MM.1S (cell line): ENCODE measurements around the gene KRT34.

Experiments
- DNase-seq: peaks from one replicate; pipeline ENCODE4 v3.0.0-alpha.2; 2015
- H2AFZ ChIP-seq: fragments of 300-600 bp; sonication (generic); 2 replicates; pipeline ENCODE4 v1.6.0; 2016; ENCODE audit warnings: antibody characterized with exemption, low read length
- H3F3A ChIP-seq: fragments of 300-600 bp; sonication (generic); 2 replicates; pipeline ENCODE4 v1.6.1; 2016; ENCODE audit warnings: mild to moderate bottlenecking, antibody characterized with exemption, low read length, moderate library complexity, mixed read lengths; ENCODE audit not compliant: insufficient read depth
- H3K27ac ChIP-seq: fragments of 300-600 bp; sonication (generic); 2 replicates; pipeline ENCODE4 v1.5.1; 2016; ENCODE audit warnings: mild to moderate bottlenecking, low read length
- H3K27me3 ChIP-seq: fragments of 300-600 bp; sonication (generic); replicated peaks from 2 replicates; pipeline ENCODE4 v1.6.0; 2016; ENCODE audit warnings: low read length; ENCODE audit not compliant: insufficient read depth
- H3K36me3 ChIP-seq: fragments of 300-600 bp; sonication (generic); replicated peaks from 2 replicates; pipeline ENCODE4 v1.6.1; 2016; ENCODE audit warnings: mild to moderate bottlenecking, low read length, mixed read lengths; ENCODE audit not compliant: insufficient read depth
- H3K4me1 ChIP-seq: fragments of 300-600 bp; sonication (generic); 2 replicates; pipeline ENCODE4 v1.6.1; 2016; ENCODE audit warnings: low read length, mixed read lengths
- H3K4me2 ChIP-seq: fragments of 300-600 bp; sonication (generic); 2 replicates; pipeline ENCODE4 v1.6.0; 2016; ENCODE audit warnings: low read depth, low read length
- H3K4me3 ChIP-seq: fragments of 300-600 bp; sonication (generic); 2 replicates; pipeline ENCODE4 v1.5.1; 2016; ENCODE audit warnings: low read length, mixed read lengths
- H3K79me2 ChIP-seq: fragments of 300-600 bp; sonication (generic); 2 replicates; pipeline ENCODE4 v1.6.1; 2016; ENCODE audit warnings: mixed run types, low read length, mixed read lengths
- H3K9ac ChIP-seq: fragments of 300-600 bp; sonication (generic); 2 replicates; pipeline ENCODE4 v1.6.1; 2016; ENCODE audit warnings: low read length, mixed read lengths
- H3K9me2 ChIP-seq: fragments of 300-600 bp; sonication (generic); replicated peaks from 2 replicates; pipeline ENCODE4 v1.6.1; 2016; ENCODE audit warnings: mild to moderate bottlenecking, low read length, mixed read lengths; ENCODE audit not compliant: insufficient read depth
- H3K9me3 ChIP-seq: fragments of 300-600 bp; sonication (generic); replicated peaks from 2 replicates; pipeline ENCODE4 v1.6.1; 2016; ENCODE audit warnings: mild to moderate bottlenecking, low read length, mixed read lengths; ENCODE audit not compliant: insufficient read depth
- H4K20me1 ChIP-seq: fragments of 300-600 bp; sonication (generic); 2 replicates; pipeline ENCODE4 v1.6.1; 2016; ENCODE audit warnings: mild to moderate bottlenecking, low read length, moderate library complexity, mixed read lengths; ENCODE audit not compliant: insufficient read depth
- EZH2 ChIP-seq: fragments of 300-600 bp; sonication (generic); optimal IDR thresholded peaks from 2 replicates; pipeline ENCODE3; 2017; ENCODE audit warnings: low read depth, mild to moderate bottlenecking, antibody characterized with exemption, low read length, mixed read lengths
- EZH2phosphoT487 ChIP-seq: fragments of 300-600 bp; sonication (generic); IDR thresholded peaks from 2 replicates; pipeline ENCODE4 v1.6.1; 2018; ENCODE audit warnings: antibody characterized with exemption, low read length
- TF ChIP-seq, protein P1 (sequence below): fragments of 300-600 bp; sonication (generic); IDR thresholded peaks from 2 replicates; pipeline ENCODE4 v1.5.1; 2016; ENCODE audit warnings: antibody characterized with exemption, low read length, mixed read lengths

KRT34 gene

GRCh38 chr17:41421617-41422016, 39.5 kb upstream of the KRT34 start:
- Histone ChIP-seq H3F3A (no peaks in the 10 kb centered on the region), H3K9me3 (no peaks in the 10 kb centered on the region), H3K4me1 (no peaks in the 10 kb centered on the region), H3K9ac (no peak overlapping the region), H3K4me2 (no peak overlapping the region), H2AFZ (no peak overlapping the region), H3K9me2 (no peaks in the 10 kb centered on the region), H4K20me1 (no peaks in the 10 kb centered on the region), H3K4me3 (no peak overlapping the region), H3K79me2 (no peaks in the 10 kb centered on the region), H3K27me3 (no peaks in the 10 kb centered on the region), H3K27ac (no peak overlapping the region), H3K36me3 (no peaks in the 10 kb centered on the region)
- no peak for DNase-seq
- TF ChIP-seq EZH2 (no peak), EZH2phosphoT487 (no peak)
- TF ChIP-seq, protein P1, sequence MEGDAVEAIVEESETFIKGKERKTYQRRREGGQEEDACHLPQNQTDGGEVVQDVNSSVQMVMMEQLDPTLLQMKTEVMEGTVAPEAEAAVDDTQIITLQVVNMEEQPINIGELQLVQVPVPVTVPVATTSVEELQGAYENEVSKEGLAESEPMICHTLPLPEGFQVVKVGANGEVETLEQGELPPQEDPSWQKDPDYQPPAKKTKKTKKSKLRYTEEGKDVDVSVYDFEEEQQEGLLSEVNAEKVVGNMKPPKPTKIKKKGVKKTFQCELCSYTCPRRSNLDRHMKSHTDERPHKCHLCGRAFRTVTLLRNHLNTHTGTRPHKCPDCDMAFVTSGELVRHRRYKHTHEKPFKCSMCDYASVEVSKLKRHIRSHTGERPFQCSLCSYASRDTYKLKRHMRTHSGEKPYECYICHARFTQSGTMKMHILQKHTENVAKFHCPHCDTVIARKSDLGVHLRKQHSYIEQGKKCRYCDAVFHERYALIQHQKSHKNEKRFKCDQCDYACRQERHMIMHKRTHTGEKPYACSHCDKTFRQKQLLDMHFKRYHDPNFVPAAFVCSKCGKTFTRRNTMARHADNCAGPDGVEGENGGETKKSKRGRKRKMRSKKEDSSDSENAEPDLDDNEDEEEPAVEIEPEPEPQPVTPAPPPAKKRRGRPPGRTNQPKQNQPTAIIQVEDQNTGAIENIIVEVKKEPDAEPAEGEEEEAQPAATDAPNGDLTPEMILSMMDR: no peak

GRCh38 chr17:41421116-41421515, 39.0 kb upstream of the KRT34 start:
- H3K4me3 ChIP-seq: no peak overlapping the region
- no peaks in the 10 kb centered on the region for H3K79me2 ChIP-seq
- no peaks in the 10 kb centered on the region for H3K27me3 ChIP-seq
- no peaks in the 10 kb centered on the region for H3K9me3 ChIP-seq
- H3K36me3 ChIP-seq: no peaks in the 10 kb centered on the region
- no peak overlapping the region for H2AFZ ChIP-seq
- H3F3A ChIP-seq: no peaks in the 10 kb centered on the region
- H3K4me1 ChIP-seq: no peaks in the 10 kb centered on the region
- no peaks in the 10 kb centered on the region for H3K9me2 ChIP-seq
- H4K20me1 ChIP-seq: no peaks in the 10 kb centered on the region
- no peak overlapping the region for H3K4me2 ChIP-seq
- no peak for TF ChIP-seq EZH2phosphoT487
- H3K9ac ChIP-seq: no peak overlapping the region
- no peak for DNase-seq
- H3K27ac ChIP-seq: no peak overlapping the region

DNA sequence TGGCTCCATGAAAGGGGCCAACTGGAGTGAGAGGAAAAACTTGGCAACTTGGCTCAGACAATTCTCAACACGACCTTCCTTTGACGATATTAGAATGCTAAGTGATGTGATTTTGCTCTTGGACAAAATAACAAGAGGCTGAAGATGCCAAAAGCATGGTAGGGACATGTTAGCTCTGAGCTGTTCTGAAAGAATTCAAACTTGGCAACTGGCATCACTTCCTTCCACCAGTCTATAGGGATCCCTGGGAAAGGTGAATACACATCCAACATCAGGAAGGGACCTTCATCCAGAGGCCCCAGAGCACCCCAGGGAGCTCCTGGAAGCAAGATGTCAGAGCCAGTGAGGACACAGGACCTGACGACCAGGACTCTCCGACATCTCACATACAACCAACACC, 38.0 kb upstream of the KRT34 start:
- Histone ChIP-seq H3K9me3 (no peaks in the 10 kb centered on the region), H3K9me2 (no peaks in the 10 kb centered on the region), H3K36me3 (no peaks in the 10 kb centered on the region), H3F3A (no peaks in the 10 kb centered on the region), H3K4me1 (no peaks in the 10 kb centered on the region), H3K27me3 (no peaks in the 10 kb centered on the region), H3K79me2 (no peaks in the 10 kb centered on the region), H2AFZ (no peak overlapping the region), H3K9ac (no peak overlapping the region), H4K20me1 (no peaks in the 10 kb centered on the region), H3K4me2 (no peak overlapping the region), H3K4me3 (no peak overlapping the region), H3K27ac (no peak overlapping the region)
- TF ChIP-seq EZH2: no peak
- no peak for TF ChIP-seq EZH2phosphoT487
- TF ChIP-seq, protein P1: no peak
- DNase-seq: no peak

- H4K20me1 ChIP-seq: no peaks in the 10 kb centered on the region
- TF ChIP-seq, protein P1: no peak
- no peak for TF ChIP-seq EZH2
- no peak for TF ChIP-seq EZH2phosphoT487
- H2AFZ ChIP-seq: no peak overlapping the region
- no peaks in the 10 kb centered on the region for H3K27me3 ChIP-seq
- H3K9ac ChIP-seq: no peak overlapping the region
- no peaks in the 10 kb centered on the region for H3K9me2 ChIP-seq
- H3K4me1 ChIP-seq: no peaks in the 10 kb centered on the region
- H3K36me3 ChIP-seq: no peaks in the 10 kb centered on the region
- no peak for DNase-seq
- no peak overlapping the region for H3K4me2 ChIP-seq
- no peak overlapping the region for H3K4me3 ChIP-seq
- no peak overlapping the region for H3K27ac ChIP-seq
- no peaks in the 10 kb centered on the region for H3F3A ChIP-seq
- no peaks in the 10 kb centered on the region for H3K9me3 ChIP-seq
- no peaks in the 10 kb centered on the region for H3K79me2 ChIP-seq
These were observed 37.6 kb upstream of the KRT34 start for GRCh38 chr17:41419716-41420115.
